Liver (tissue), 3 donors: ENCODE data around the gene NAA35.

Experiments used
- CTCF ChIP-seq: fragments of 150-350 bp; IDR thresholded peaks from 2 replicates; pipeline ENCODE4 v1.5.1; 2017; ENCODE audit warnings: improper control_type of control experiment, low read depth, low read length; ENCODE audit not compliant: missing input control
- EGR1 ChIP-seq, 2 donors: IDR thresholded peaks; 2 replicates each; pipeline ENCODE4 v1.6.1; 2016 to 2018; ENCODE audit warnings: antibody characterized with exemption in 2 of 2, low read depth in 2 of 2
- FOXA2 ChIP-seq: IDR thresholded peaks from 2 replicates; pipeline ENCODE4 v1.6.1; 2016; ENCODE audit warnings: antibody characterized with exemption
- REST ChIP-seq: IDR thresholded peaks from 2 replicates; pipeline ENCODE4 v1.6.1; 2016; ENCODE audit warnings: antibody characterized with exemption, mild to moderate bottlenecking
- TAF1 ChIP-seq: conservative IDR thresholded peaks from 2 replicates; pipeline ENCODE4 v1.6.1; 2016; ENCODE audit warnings: antibody characterized with exemption, mild to moderate bottlenecking
- ZBTB33 ChIP-seq: IDR thresholded peaks from 2 replicates; pipeline ENCODE4 v1.6.1; 2016; ENCODE audit warnings: antibody characterized with exemption
- donor health status: healthy.
- donor health status: healthy.

GRCh38 chr9:85927076-85927475, 13.9 kb upstream of the NAA35 start:
- TF ChIP-seq CTCF (no peak), ZBTB33 (no peak), TAF1 (no peak), FOXA2 (no peak), EGR1 (IDR thresholded peaks at IDR 0.05; ENCODE audit: low read depth in 2 of 2) (no peak), REST (no peak)
